PC-3 (cell line): Measurements from ENCODE around the gene DIAPH2. TPM values are rescaled to one million over a fixed set of nuclear protein-coding genes. Genes with fewer than 3 reads are reported as not detected.

ENCODE experiments used
- ATAC-seq: fragments of 200-7000 bp; cut with Tn5 transposase; 2 replicates; pipeline ENCODE4 v1.9.1; 2020; ENCODE audit warnings: mild to moderate bottlenecking, moderate library complexity
- BruUV-seq: library from RNA; stranded (reverse); fragments of 400-500 nt; replicated peaks from 2 replicates; lab custom pipeline; 2021; lab: Mats Ljungman, UMichigan
- CTCF ChIA-PET: fragments of 300-600 bp; sonication (Branson Sonifier 250); formaldehyde crosslinking; loops from one replicate; lab custom pipeline; 2022; ENCODE audit warnings: antibody characterized with exemption; lab: Charles Lee
- POLR2A ChIA-PET: fragments of 300-600 bp; sonication (Branson Sonifier 250); formaldehyde crosslinking; loops from one replicate; lab custom pipeline; 2022; ENCODE audit warnings: antibody characterized with exemption; ENCODE audit not compliant: unreplicated experiment; lab: Charles Lee
- DNase-seq: peaks from one replicate; pipeline ENCODE4 v3.0.0-alpha.2; 2015
- H2AFZ ChIP-seq: fragments of 300-600 bp; sonication (generic); 2 replicates; pipeline ENCODE4 v1.6.0; 2016; ENCODE audit warnings: antibody characterized with exemption, low read length
- H3F3A ChIP-seq: fragments of 300-600 bp; sonication (generic); one replicate; pipeline ENCODE4 v1.6.0; 2017; ENCODE audit warnings: antibody characterized with exemption, low read length, control low read depth, mild to moderate bottlenecking; ENCODE audit not compliant: unreplicated experiment
- H3K27ac ChIP-seq: fragments of 300-600 bp; sonication (generic); 2 replicates; pipeline ENCODE4 v1.5.1; 2016; ENCODE audit warnings: mild to moderate bottlenecking, low read length
- H3K27me3 ChIP-seq: fragments of 300-600 bp; sonication (generic); 2 replicates; pipeline ENCODE4 v1.6.1; 2016; ENCODE audit warnings: low read length, mixed read lengths
- H3K36me3 ChIP-seq: fragments of 300-600 bp; sonication (generic); 2 replicates; pipeline ENCODE4 v1.6.1; 2016; ENCODE audit warnings: low read depth, mixed run types, low read length, mixed read lengths
- H3K4me1 ChIP-seq: fragments of 300-600 bp; sonication (generic); 2 replicates; pipeline ENCODE4 v1.5.1; 2016; ENCODE audit warnings: low read length; ENCODE audit not compliant: insufficient read depth
- H3K4me2 ChIP-seq: fragments of 300-600 bp; sonication (generic); 2 replicates; pipeline ENCODE4 v1.6.0; 2016; ENCODE audit warnings: low read length
- H3K4me3 ChIP-seq: fragments of 300-600 bp; sonication (generic); 2 replicates; pipeline ENCODE4 v1.5.1; 2016; ENCODE audit warnings: mild to moderate bottlenecking, low read length, mixed read lengths
- H3K79me2 ChIP-seq: fragments of 300-600 bp; sonication (generic); 2 replicates; pipeline ENCODE4 v1.6.1; 2017; ENCODE audit warnings: low read length, mixed read lengths
- H3K9ac ChIP-seq: fragments of 300-600 bp; sonication (generic); 2 replicates; pipeline ENCODE4 v1.6.0; 2016; ENCODE audit warnings: mild to moderate bottlenecking, low read length
- H3K9me2 ChIP-seq: fragments of 300-600 bp; sonication (generic); replicated peaks from 2 replicates; pipeline ENCODE4 v1.6.1; 2016; ENCODE audit warnings: mixed run types, low read length, mixed read lengths
- H3K9me3 ChIP-seq: fragments of 300-600 bp; sonication (generic); 2 replicates; pipeline ENCODE4 v1.6.1; 2016; ENCODE audit warnings: low read length, mixed read lengths
- H4K20me1 ChIP-seq: fragments of 300-600 bp; sonication (generic); 2 replicates; pipeline ENCODE4 v1.6.1; 2016; ENCODE audit warnings: low read length, mixed read lengths
- EZH2 ChIP-seq: fragments of 300-600 bp; sonication (generic); IDR thresholded peaks from one replicate; pipeline ENCODE4 v1.6.1; 2017; ENCODE audit warnings: antibody characterized with exemption, mild to moderate bottlenecking, low read length; ENCODE audit not compliant: unreplicated experiment
- EZH2phosphoT487 ChIP-seq: fragments of 300-600 bp; sonication (generic); IDR thresholded peaks from 2 replicates; pipeline ENCODE4 v1.6.1; 2018; ENCODE audit warnings: mild to moderate bottlenecking, antibody characterized with exemption, low read length, borderline replicate concordance
- intact Hi-C: fragments of 100-400 bp; cut with micrococcal nuclease; formaldehyde crosslinking; loops from 2 replicates; pipeline ENCODE4 v1.9.0; 2023
- total RNA-seq: library from RNA; depleted of rRNA; stranded (reverse); fragments of >200 nt; gene quantifications from 2 replicates; pipeline ENCODE4 v1.2.3, GENCODE V29; 2014
- TF ChIP-seq, protein P1 (sequence below): fragments of 300-600 bp; sonication (generic); conservative IDR thresholded peaks from 2 replicates; pipeline ENCODE4 v1.5.1; 2017; ENCODE audit warnings: antibody characterized with exemption, low read depth, mild to moderate bottlenecking, low read length

The DIAPH2 gene
- total RNA-seq, 1 experiment from 2014 or later, result 15.1 TPM

DNA sequence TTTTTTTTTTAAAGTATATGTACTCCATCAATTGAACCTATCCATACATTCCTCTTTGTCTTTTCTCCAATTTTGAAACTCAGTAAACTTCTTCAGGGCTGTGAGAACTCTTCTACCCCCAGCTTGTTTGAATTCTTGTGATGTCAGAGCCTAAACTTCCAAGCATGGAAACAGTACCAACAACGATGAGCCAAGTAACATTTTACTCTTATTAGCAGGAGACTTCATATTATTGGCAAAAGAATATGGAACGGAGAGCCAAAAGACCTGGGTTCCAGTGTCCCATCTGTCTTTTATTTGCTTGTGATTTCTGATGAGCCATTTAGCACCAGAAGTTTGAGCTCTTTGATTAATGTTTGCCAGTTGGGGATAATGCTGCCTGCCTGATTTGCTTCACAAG, 5.3 kb downstream of the DIAPH2 start:
- DNase-seq (no peak), ATAC-seq (no peak)
- Histone ChIP-seq H3K9me2 (no peaks in the 10 kb centered on the region), H3K4me2 (no peak overlapping the region), H3K4me1 (peaks cover 7% of the 10 kb centered on the region; the same call in 1 of the 2 replicates), H3K27ac (no peak overlapping the region), H3K27me3 (no peaks in the 10 kb centered on the region), H2AFZ (no peak overlapping the region), H3K79me2 (peaks cover 61% of the 10 kb centered on the region), H3K4me3 (no peak overlapping the region), H3K36me3 (no peaks in the 10 kb centered on the region), H4K20me1 (no peaks in the 10 kb centered on the region), H3F3A (no peaks in the 10 kb centered on the region), H3K9ac (no peak overlapping the region), H3K9me3 (no peaks in the 10 kb centered on the region)
- TF ChIP-seq EZH2phosphoT487 (no peak), EZH2 (no peak)
- TF ChIP-seq, protein P1, sequence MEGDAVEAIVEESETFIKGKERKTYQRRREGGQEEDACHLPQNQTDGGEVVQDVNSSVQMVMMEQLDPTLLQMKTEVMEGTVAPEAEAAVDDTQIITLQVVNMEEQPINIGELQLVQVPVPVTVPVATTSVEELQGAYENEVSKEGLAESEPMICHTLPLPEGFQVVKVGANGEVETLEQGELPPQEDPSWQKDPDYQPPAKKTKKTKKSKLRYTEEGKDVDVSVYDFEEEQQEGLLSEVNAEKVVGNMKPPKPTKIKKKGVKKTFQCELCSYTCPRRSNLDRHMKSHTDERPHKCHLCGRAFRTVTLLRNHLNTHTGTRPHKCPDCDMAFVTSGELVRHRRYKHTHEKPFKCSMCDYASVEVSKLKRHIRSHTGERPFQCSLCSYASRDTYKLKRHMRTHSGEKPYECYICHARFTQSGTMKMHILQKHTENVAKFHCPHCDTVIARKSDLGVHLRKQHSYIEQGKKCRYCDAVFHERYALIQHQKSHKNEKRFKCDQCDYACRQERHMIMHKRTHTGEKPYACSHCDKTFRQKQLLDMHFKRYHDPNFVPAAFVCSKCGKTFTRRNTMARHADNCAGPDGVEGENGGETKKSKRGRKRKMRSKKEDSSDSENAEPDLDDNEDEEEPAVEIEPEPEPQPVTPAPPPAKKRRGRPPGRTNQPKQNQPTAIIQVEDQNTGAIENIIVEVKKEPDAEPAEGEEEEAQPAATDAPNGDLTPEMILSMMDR, result no peak
- CTCF ChIA-PET, result no interaction called here
- POLR2A ChIA-PET, result no interaction called here
- intact Hi-C loops, result loop anchor here (5.0 to 10.0 kb wide), 2 partner anchors 32 to 285 kb away; no protein-coding TSS in a partner anchor
- BruUV-seq, result no TSS peak

DNA sequence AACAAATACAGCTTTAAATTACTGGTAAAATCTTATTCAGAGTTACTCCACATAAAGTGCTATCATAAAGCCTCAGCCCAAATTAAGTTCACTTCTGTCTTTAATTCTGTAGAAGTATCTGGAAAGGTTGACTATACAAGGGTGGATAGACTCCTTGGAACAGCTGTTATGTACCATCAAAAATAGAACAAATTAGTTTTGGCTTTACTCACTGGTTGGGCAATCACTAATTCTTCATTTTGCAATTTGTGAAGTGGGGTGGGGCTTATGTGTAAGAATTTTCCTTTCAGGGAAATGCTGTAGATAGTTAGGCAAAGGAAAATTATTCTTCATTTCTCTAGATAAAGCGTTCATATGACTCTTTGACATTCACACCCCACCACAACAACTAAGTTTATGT, 7.8 kb downstream of the DIAPH2 start:
- TF ChIP-seq, protein P1, result no peak
- TF ChIP-seq EZH2phosphoT487 (no peak), EZH2 (no peak)
- ChIA-PET CTCF (no interaction called here), POLR2A (no interaction called here)
- Histone ChIP-seq H4K20me1 (no peaks in the 10 kb centered on the region), H3K9me3 (no peaks in the 10 kb centered on the region), H3K36me3 (no peaks in the 10 kb centered on the region), H3K4me2 (no peak overlapping the region), H3K27ac (no peak overlapping the region), H3K4me3 (no peak overlapping the region), H3K9me2 (no peaks in the 10 kb centered on the region), H2AFZ (no peak overlapping the region), H3K9ac (no peak overlapping the region), H3K79me2 (peaks cover 42% of the 10 kb centered on the region), H3K27me3 (no peaks in the 10 kb centered on the region), H3F3A (no peaks in the 10 kb centered on the region), H3K4me1 (no peaks in the 10 kb centered on the region)
- no TSS peak for BruUV-seq
- DNase-seq, result no peak
- no peak for ATAC-seq
- intact Hi-C loops, result no loop called here

DNA sequence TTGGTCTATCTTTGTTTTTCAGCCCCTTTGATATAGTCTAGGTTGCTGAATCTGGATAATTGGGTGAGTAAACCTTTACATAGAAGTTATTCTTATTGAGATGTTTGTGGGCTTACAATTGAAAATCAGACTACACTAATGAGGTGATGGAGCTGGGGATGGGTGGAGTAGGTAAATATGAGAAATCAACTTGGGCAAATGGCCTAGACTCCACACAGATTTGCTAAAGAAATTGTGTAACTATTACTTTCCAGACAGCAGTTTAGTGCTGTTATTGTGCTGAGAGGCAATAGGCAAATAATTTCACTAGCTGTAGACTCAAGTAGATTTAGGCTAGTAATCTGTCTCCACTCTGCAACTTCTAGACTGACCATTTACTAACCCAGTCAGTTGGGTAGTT, 8.2 kb downstream of the DIAPH2 start:
- H4K20me1 ChIP-seq, result no peaks in the 10 kb centered on the region
- CTCF ChIA-PET, result no interaction called here
- TF ChIP-seq EZH2phosphoT487 (no peak), EZH2 (no peak)
- TF ChIP-seq, protein P1, result no peak
- intact Hi-C loops, result no loop called here
- H3K27me3 ChIP-seq, result no peaks in the 10 kb centered on the region
- H3F3A ChIP-seq, result no peaks in the 10 kb centered on the region
- ATAC-seq (no peak), DNase-seq (no peak)
- no TSS peak for BruUV-seq
- H3K9me2 ChIP-seq, result no peaks in the 10 kb centered on the region
- peaks cover 38% of the 10 kb centered on the region for H3K79me2 ChIP-seq
- H3K36me3 ChIP-seq, result no peaks in the 10 kb centered on the region
- POLR2A ChIA-PET, result no interaction called here
- no peak overlapping the region for H3K4me2 ChIP-seq
- H3K4me1 ChIP-seq, result no peaks in the 10 kb centered on the region
- no peak overlapping the region for H2AFZ ChIP-seq
- no peaks in the 10 kb centered on the region for H3K9me3 ChIP-seq
- H3K9ac ChIP-seq, result no peak overlapping the region
- no peak overlapping the region for H3K4me3 ChIP-seq
- no peak overlapping the region for H3K27ac ChIP-seq
